GM12878 (cell line): Measurements from ENCODE around the gene DIPK1A. TPM values are rescaled to one million over a fixed set of nuclear protein-coding genes. Genes with fewer than 3 reads are reported as not detected.

Experiments
- ATAC-seq: fragments of 200-7000 bp; cut with Tn5 transposase; 3 replicates; pipeline ENCODE4 v1.9.1; 2020; ENCODE audit warnings: mild to moderate bottlenecking, moderate library complexity
- BruUV-seq: library from RNA; stranded (reverse); fragments of 400-500 nt; replicated peaks from 2 replicates; lab custom pipeline; 2021; lab: Mats Ljungman, UMichigan
- CTCF ChIA-PET: fragments of 300-600 bp; sonication (Branson Sonifier 250); formaldehyde crosslinking; extraction: SDS; loops from one replicate; lab custom pipeline; 2021; ENCODE audit warnings: inconsistent platforms; lab: Yijun Ruan, JAX
- POLR2A ChIA-PET: fragments of 350-600 bp; formaldehyde crosslinking; extraction: SDS; loops from one replicate; lab custom pipeline; 2021; ENCODE audit warnings: inconsistent platforms; lab: Charles Lee
- RAD21 ChIA-PET: fragments of 300-600 bp; sonication (Branson Sonifier 250); formaldehyde crosslinking; loops from one replicate; lab custom pipeline; 2023; ENCODE audit warnings: antibody characterized with exemption; ENCODE audit not compliant: unreplicated experiment; lab: Charles Lee
- SMC1A ChIA-PET: fragments of 300-600 bp; sonication (Branson Sonifier 250); formaldehyde crosslinking; loops from one replicate; lab custom pipeline; 2023; ENCODE audit not compliant: unreplicated experiment, uncharacterized antibody; lab: Charles Lee
- DNase-seq: peaks from one replicate; pipeline ENCODE4 v3.0.0-alpha.2; 2011; ENCODE audit warnings: low read depth, low spot score
- FAIRE-seq: peaks from 3 replicates; lab custom pipeline; 2011; peaks lifted over from hg19 to GRCh38; lab: Jason Lieb, UNC
- H2AFZ ChIP-seq: 2 replicates; pipeline ENCODE4 v1.6.0; 2011; ENCODE audit warnings: low read depth, low read length, control low read depth; ENCODE audit not compliant: control insufficient read depth
- H3K27ac ChIP-seq: 2 replicates; pipeline ENCODE4 v1.5.1; 2011; ENCODE audit warnings: control low read depth; ENCODE audit not compliant: control insufficient read depth, insufficient read depth
- H3K27me3 ChIP-seq, 2 experiments: replicated peaks in 1 of 2; 2 replicates each; pipeline versions ENCODE4 v1.6.0 to v1.6.1; 2011; ENCODE audit warnings: low read length in 1 of 2; ENCODE audit not compliant: control insufficient read depth in 2 of 2, insufficient read depth in 2 of 2
- H3K36me3 ChIP-seq, 2 experiments: 2 replicates each; pipeline ENCODE4 v1.5.1; 2011; ENCODE audit warnings: low read length in 1 of 2; ENCODE audit not compliant: control insufficient read depth in 2 of 2, insufficient read depth in 2 of 2
- H3K4me1 ChIP-seq: 2 replicates; pipeline ENCODE4 v1.6.1; 2011; ENCODE audit warnings: mild to moderate bottlenecking, low read length, moderate library complexity, mixed read lengths; ENCODE audit not compliant: control insufficient read depth, insufficient read depth
- H3K4me2 ChIP-seq: 2 replicates; pipeline ENCODE4 v1.6.0; 2011; ENCODE audit warnings: control low read depth; ENCODE audit not compliant: control insufficient read depth, insufficient read depth
- H3K4me3 ChIP-seq: fragments of 200-600 bp; sonication (generic); 2 replicates; pipeline ENCODE4 v1.5.1; 2016
- H3K79me2 ChIP-seq: 2 replicates; pipeline ENCODE4 v1.6.0; 2011; ENCODE audit warnings: low read length; ENCODE audit not compliant: control insufficient read depth, insufficient read depth
- H3K9ac ChIP-seq: 2 replicates; pipeline ENCODE4 v1.8.0; 2011; ENCODE audit warnings: low read length, control low read depth, mixed read lengths; ENCODE audit not compliant: control insufficient read depth, insufficient read depth
- H3K9me3 ChIP-seq: replicated peaks from 3 replicates; pipeline ENCODE4 v1.5.1; 2011; ENCODE audit warnings: mild to moderate bottlenecking, low read length; ENCODE audit not compliant: control insufficient read depth, insufficient read depth
- H4K20me1 ChIP-seq: 2 replicates; pipeline ENCODE4 v1.6.0; 2011; ENCODE audit not compliant: control insufficient read depth, insufficient read depth
- CEBPB ChIP-seq, 2 experiments: fragments of 150-350 bp in 1 of 2; IDR thresholded peaks; 2 replicates each; pipeline ENCODE4 v1.6.1; 2012 to 2014; ENCODE audit warnings: low read depth in 2 of 2, low read length in 2 of 2, borderline replicate concordance in 1 of 2, inconsistent platforms in 1 of 2
- MTA2 ChIP-seq: fragments of 450-650 bp; IDR thresholded peaks from 2 replicates; pipeline ENCODE4 v1.6.1; 2016; ENCODE audit warnings: low read depth, mild to moderate bottlenecking, moderate library complexity
- RB1 ChIP-seq: fragments of 450-650 bp; formaldehyde crosslinking; IDR thresholded peaks from 2 replicates; pipeline ENCODE4 v1.6.1; 2017; ENCODE audit warnings: mild to moderate bottlenecking, borderline replicate concordance
- RCOR1 ChIP-seq: conservative IDR thresholded peaks from 2 replicates; pipeline ENCODE4 v1.6.1; 2012; ENCODE audit warnings: low read depth, low read length, improper control_type of control experiment
- SPI1 ChIP-seq: IDR thresholded peaks from 2 replicates; pipeline ENCODE4 v1.6.1; 2011; ENCODE audit warnings: low read depth, mild to moderate bottlenecking, low read length, moderate library complexity, borderline replicate concordance; ENCODE audit not compliant: insufficient read depth
- STAT3 ChIP-seq: IDR thresholded peaks from 2 replicates; pipeline ENCODE4 v1.6.1; 2011; ENCODE audit warnings: low read depth, low read length, improper control_type of control experiment
- YBX1 ChIP-seq: fragments of 450-650 bp; IDR thresholded peaks from 2 replicates; pipeline ENCODE4 v1.6.1; 2016; ENCODE audit warnings: antibody characterized with exemption
- ZNF384 ChIP-seq: IDR thresholded peaks from 2 replicates; pipeline ENCODE4 v1.6.1; 2012; ENCODE audit warnings: low read depth, mild to moderate bottlenecking, low read length, improper control_type of control experiment, borderline replicate concordance
- WGBS: methylation state at CpG from one replicate; pipeline ENCODE4 v1.1.6; 2016; ENCODE audit warnings: low lambda C conversion rate; ENCODE audit not compliant: insufficient replicate concordance, insufficient coverage; ENCODE audit errors: missing lambda C conversion rate; 5-methylcytosine and 5-hydroxymethylcytosine counted together
- in situ Hi-C: fragments of 300-500 bp; cut with MboI; formaldehyde crosslinking; loops from 9 replicates; pipeline ENCODE4 v1.14.3; 2018; ENCODE audit warnings: mixed read lengths
- intact Hi-C: fragments of 100-400 bp; cut with micrococcal nuclease; formaldehyde crosslinking; loops from one replicate; pipeline ENCODE4 v1.14.2; 2022; ENCODE audit not compliant: unreplicated experiment
- polyA plus RNA-seq, 11 experiments: library from polyadenylated mRNA; depleted of rRNA in 4 of 11; unstranded in 6 of 11; stranded (reverse) in 5 of 11; fragments of >200 nt; fragmentation: Nextera tagmentation in 4 of 11; fragmentation: Illumina TruSeq in 1 of 11; extraction: Ambion mirVana in 4 of 11; extraction: Trizol in 1 of 11; gene quantifications; 1 replicate in 1 of 11; 2 replicates in 10 of 11; pipeline versions ENCODE4 v1.2.1 to v1.2.3, GENCODE V29; 2011 to 2016; ENCODE audit warnings: inconsistent platforms in 2 of 11, missing spikeins in 2 of 11, low read depth in 1 of 11
- total RNA-seq, 4 experiments: library from RNA; depleted of rRNA in 3 of 4; stranded (reverse); fragments of >200 nt in 3 of 4; fragmentation: Illumina TruSeq in 1 of 4; extraction: Trizol in 1 of 4; gene quantifications; 2 replicates each; pipeline versions ENCODE4 v1.2.1 to v1.2.3, GENCODE V29; 2013 to 2021
- TF ChIP-seq, protein P1 (sequence below): fragments of 450-650 bp; IDR thresholded peaks from 2 replicates; pipeline ENCODE4 v1.6.1; 2014; ENCODE audit warnings: mild to moderate bottlenecking
- TF ChIP-seq, protein P2 (sequence below): fragments of 150-350 bp; IDR thresholded peaks from 2 replicates; pipeline ENCODE4 v1.6.1; 2016; ENCODE audit warnings: low read depth, low read length

The DIPK1A gene
- total and polyA plus RNA-seq, 10 of the 15 experiments (the other 5 are each of a cell fraction or from before 2014, with no cell fraction given): 4.9 to 15.0 (median 9.7) TPM

DNA sequence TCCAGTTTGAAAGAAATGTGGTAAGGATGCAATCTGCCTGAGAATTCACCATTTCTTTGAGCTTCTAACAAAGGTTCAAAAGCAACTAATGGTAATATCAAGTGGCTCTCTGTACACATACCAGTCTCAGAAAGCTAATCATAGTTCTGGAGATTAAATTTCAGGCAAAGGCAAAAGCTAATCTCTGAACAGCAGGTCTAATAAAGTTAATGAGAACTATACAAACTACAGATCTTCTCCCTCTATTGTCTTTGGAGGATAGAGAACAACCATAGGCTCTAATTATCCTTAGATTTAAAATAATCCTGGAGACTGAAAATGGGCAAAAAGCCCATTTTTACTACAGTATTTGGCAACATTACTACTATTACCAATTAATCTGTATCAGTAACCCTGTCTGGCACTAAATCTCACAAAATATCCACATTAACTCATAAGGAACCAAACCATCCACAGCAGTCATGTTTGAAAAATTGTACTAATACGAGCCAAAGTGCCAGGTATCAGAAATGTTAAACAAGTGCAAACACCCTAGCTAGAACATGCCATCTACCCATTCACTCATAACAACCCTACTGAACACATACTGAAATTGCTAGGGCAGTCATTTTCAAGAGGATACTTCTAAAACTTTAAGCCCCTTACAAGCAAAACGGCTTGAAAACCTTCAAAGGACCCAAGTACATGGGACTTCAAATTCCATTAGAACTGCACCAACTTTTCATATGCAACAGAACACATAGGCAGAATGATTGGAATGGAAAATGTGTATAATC is 4.8 kb downstream of the DIPK1A start:
- TF ChIP-seq, protein P1, sequence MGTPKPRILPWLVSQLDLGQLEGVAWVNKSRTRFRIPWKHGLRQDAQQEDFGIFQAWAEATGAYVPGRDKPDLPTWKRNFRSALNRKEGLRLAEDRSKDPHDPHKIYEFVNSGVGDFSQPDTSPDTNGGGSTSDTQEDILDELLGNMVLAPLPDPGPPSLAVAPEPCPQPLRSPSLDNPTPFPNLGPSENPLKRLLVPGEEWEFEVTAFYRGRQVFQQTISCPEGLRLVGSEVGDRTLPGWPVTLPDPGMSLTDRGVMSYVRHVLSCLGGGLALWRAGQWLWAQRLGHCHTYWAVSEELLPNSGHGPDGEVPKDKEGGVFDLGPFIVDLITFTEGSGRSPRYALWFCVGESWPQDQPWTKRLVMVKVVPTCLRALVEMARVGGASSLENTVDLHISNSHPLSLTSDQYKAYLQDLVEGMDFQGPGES: no peak
- no peak for TF ChIP-seq STAT3
- Histone ChIP-seq H3K9ac (peak overlapping the region; percentile 41), H4K20me1 (no peaks in the 10 kb centered on the region), H3K9me3 (no peaks in the 10 kb centered on the region), H2AFZ (no peak overlapping the region; the same call in 1 of the 2 replicates), H3K4me2 (peak overlapping the region; percentile 82), H3K4me3 (peak overlapping the region; percentile 60; the same call in 1 of the 2 replicates), H3K4me1 (peaks cover 47% of the 10 kb centered on the region), H3K36me3 (no peaks in the 10 kb centered on the region), H3K27ac (peak overlapping the region; percentile 82), H3K79me2 (peaks cover 78% of the 10 kb centered on the region), H3K27me3 (no peaks in the 10 kb centered on the region)
- no TSS peak for BruUV-seq
- WGBS: 0% methylated on average over 2 of the region's 2 CpGs
- ChIA-PET CTCF (interaction anchor here (0.7 to 10.7 kb wide), 14 partner anchors 9 to 119 kb away, joined by 3 to 169 read pairs (median 6); no protein-coding TSS in a partner anchor), SMC1A (interaction anchor here (0.6 to 11.1 kb wide), 22 partner anchors 9 to 233 kb away, joined by 3 to 179 read pairs (median 4); partner anchors contain the start of gene RPL5), RAD21 (interaction anchor here (0.7 to 11.6 kb wide), 15 partner anchors 9 to 124 kb away, joined by 3 to 204 read pairs (median 5); partner anchors contain the start of gene MTF2), POLR2A (interaction anchor here (0.9 to 5.5 kb wide), 10 partner anchors 10 to 124 kb away, joined by 3 to 43 read pairs (median 4); partner anchors contain the start of gene RPL5)
- intact Hi-C loops: no loop called here
- ATAC-seq (no peak), FAIRE-seq (no peak), DNase-seq (no peak)
- in situ Hi-C loops: no loop called here

- Histone ChIP-seq H3K36me3 (no peaks in the 10 kb centered on the region), H3K4me1 (peaks cover 53% of the 10 kb centered on the region), H3K4me3 (peak overlapping the region; percentile 40), H3K27me3 (no peaks in the 10 kb centered on the region), H4K20me1 (no peaks in the 10 kb centered on the region), H2AFZ (no peak overlapping the region), H3K9ac (no peak overlapping the region), H3K9me3 (no peaks in the 10 kb centered on the region), H3K79me2 (peaks cover 77% of the 10 kb centered on the region), H3K4me2 (peak overlapping the region; percentile 51), H3K27ac (peak overlapping the region; percentile 79)
- RAD21 ChIA-PET: interaction anchor here (0.7 to 1.7 kb wide), 3 partner anchors 10 to 50 kb away, joined by 3 to 5 read pairs (median 3); no protein-coding TSS in a partner anchor
- POLR2A ChIA-PET: interaction anchor here (0.6 to 5.5 kb wide), 2 partner anchors 8 to 25 kb away, joined by 6 to 43 read pairs; no protein-coding TSS in a partner anchor
- BruUV-seq: no TSS peak
- intact Hi-C loops (no loop called here), in situ Hi-C loops (no loop called here)
- CTCF ChIA-PET: interaction anchor here (1.1 to 10.7 kb wide), 3 partner anchors 41 to 94 kb away, joined by 6 to 169 read pairs (median 6); no protein-coding TSS in a partner anchor
- peak; percentile 72 for ATAC-seq
- WGBS: 3% methylated on average over 3 of the region's 3 CpGs
- peak; percentile 85 for FAIRE-seq
- DNase-seq: no peak
- SMC1A ChIA-PET: interaction anchor here (1.2 to 1.7 kb wide), 3 partner anchors 22 to 122 kb away, joined by 4 to 8 read pairs (median 7); partner anchors contain the start of gene RPL5
- TF ChIP-seq RCOR1 (no peak), CEBPB (IDR thresholded peaks at IDR 0.05; ENCODE audit: borderline replicate concordance in 1 of 2, low read depth in 2 of 2, low read length in 2 of 2) (no peak; a peak in 1 of 4 replicates), ZNF384 (no peak), RB1 (no peak), MTA2 (peak; percentile 48), SPI1 (peak; percentile 65; the same call in 1 of the 2 replicates), YBX1 (no peak)
- TF ChIP-seq, protein P2, sequence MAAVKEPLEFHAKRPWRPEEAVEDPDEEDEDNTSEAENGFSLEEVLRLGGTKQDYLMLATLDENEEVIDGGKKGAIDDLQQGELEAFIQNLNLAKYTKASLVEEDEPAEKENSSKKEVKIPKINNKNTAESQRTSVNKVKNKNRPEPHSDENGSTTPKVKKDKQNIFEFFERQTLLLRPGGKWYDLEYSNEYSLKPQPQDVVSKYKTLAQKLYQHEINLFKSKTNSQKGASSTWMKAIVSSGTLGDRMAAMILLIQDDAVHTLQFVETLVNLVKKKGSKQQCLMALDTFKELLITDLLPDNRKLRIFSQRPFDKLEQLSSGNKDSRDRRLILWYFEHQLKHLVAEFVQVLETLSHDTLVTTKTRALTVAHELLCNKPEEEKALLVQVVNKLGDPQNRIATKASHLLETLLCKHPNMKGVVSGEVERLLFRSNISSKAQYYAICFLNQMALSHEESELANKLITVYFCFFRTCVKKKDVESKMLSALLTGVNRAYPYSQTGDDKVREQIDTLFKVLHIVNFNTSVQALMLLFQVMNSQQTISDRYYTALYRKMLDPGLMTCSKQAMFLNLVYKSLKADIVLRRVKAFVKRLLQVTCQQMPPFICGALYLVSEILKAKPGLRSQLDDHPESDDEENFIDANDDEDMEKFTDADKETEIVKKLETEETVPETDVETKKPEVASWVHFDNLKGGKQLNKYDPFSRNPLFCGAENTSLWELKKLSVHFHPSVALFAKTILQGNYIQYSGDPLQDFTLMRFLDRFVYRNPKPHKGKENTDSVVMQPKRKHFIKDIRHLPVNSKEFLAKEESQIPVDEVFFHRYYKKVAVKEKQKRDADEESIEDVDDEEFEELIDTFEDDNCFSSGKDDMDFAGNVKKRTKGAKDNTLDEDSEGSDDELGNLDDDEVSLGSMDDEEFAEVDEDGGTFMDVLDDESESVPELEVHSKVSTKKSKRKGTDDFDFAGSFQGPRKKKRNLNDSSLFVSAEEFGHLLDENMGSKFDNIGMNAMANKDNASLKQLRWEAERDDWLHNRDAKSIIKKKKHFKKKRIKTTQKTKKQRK: no peak
Measured at GRCh38 chr1:92953491-92953890, 7.8 kb downstream of the DIPK1A start.
